Posterior cingulate gyrus (tissue), 11 donors: ENCODE results near the gene SLC38A8.

Source experiments
- DNase-seq, 10 donors: peaks; one replicate each; pipeline versions ENCODE4 v3.0.0 to v3.0.0-alpha.2; 2020 to 2021; ENCODE audit warnings: mixed read lengths in 3 of 10
- intact Hi-C: fragments of 100-400 bp; cut with DNase I; formaldehyde crosslinking; loops from one replicate; pipeline ENCODE4 v1.15.1; 2023

The SLC38A8 gene

GRCh38 chr16:84007965-84008364 is 34.6 kb downstream of the SLC38A8 start:
- DNase-seq, result no peak
- intact Hi-C loops, result no loop called here

- no peak for DNase-seq
- intact Hi-C loops, result no loop called here
These were observed 35.1 kb downstream of the SLC38A8 start for GRCh38 chr16:84007520-84007919.

GRCh38 chr16:84005391-84005790 is 37.2 kb downstream of the SLC38A8 start:
- intact Hi-C loops, result no loop called here
- DNase-seq, result no peak

GRCh38 chr16:84004442-84004841 is 38.2 kb downstream of the SLC38A8 start:
- intact Hi-C loops, result no loop called here
- DNase-seq, result no peak

DNA sequence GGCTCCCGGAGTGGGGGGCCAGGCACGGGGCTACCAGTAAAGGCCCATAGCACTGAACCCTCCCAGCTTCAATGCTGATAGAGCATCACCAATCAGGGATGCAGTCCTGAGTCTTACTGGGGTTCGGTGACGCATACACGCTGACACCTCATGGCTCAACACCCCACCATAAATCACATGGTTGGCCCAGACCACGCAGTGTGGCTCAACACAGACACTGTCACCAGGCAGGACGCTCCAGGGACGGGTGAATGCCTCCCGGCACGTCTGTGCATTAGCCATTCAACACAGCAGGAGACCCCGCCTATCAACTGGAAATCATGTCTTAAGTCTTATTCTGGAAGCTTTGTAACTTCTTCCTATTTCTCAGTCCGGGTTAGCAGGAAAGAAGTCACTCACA is 39.6 kb downstream of the SLC38A8 start:
- intact Hi-C loops, result no loop called here
- no peak for DNase-seq

DNA sequence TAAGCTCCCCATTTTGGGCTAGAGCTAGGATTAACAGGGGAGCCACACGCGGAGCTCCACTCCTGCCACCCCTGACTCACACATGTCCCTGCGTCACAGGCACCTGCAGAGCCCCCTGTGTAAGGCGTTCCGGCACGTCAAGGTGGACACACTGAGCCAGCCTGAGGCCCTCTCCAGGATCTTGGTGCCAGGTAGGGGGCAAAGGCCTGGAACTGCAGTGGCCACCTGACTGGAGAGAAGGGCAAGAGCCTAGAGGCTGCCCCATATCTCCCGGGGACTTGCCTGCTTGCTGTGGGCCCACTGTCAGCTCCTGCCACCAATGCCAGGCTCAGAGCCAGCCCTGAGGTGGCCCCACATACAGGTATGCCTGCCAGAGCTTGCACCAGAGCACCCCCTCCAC is 40.9 kb downstream of the SLC38A8 start:
- intact Hi-C loops, result no loop called here
- no peak for DNase-seq

- intact Hi-C loops, result no loop called here
- no peak for DNase-seq
These were observed 41.5 kb downstream of the SLC38A8 start for GRCh38 chr16:84000989-84001642.

- intact Hi-C loops, result no loop called here
- DNase-seq, result no peak
These were observed 44.5 kb downstream of the SLC38A8 start for GRCh38 chr16:83998091-83998490.

DNA sequence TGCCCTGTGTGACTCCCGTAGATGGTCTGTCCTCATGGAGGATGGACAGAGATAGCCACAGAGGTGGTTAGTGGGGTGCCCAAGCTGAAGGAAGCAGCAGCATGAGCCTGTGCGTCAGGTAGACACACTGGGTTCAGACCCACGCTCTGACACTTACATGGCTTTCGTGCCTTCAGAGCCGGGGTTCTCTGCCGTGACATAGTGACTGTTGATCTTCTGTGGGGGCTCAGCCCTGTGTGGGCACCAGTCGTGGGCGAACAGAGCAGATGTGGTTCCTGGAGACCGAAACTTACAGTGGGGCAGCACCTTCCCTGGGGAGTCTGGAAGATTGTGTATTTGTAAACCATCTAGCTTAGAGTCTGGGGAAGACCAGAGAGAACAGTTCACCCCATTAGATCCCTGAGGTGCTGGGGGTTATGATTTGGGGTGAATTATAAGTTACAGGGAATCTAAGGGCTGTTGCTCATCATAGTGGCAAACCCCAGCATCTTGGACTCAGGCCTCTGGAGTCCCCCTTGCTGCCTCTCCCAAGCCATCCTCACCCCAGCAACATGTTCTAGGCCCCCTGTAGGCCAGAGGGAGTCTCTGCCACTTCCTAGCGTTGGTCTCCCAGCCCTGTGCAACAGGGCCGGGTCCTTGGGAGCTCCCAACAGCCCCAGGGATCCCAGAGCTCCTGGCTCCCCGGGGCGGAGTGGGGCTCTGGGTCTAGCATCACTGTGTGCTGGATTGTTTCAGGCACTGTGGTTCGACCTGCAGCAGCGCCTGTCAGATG is 45.9 kb downstream of the SLC38A8 start:
- DNase-seq, result peak in 1 of 10 donors; percentile 49
- intact Hi-C loops, result no loop called here

- peak in 9 of 10 donors; percentile 17 to 96 (median 70) for DNase-seq
- intact Hi-C loops, result no loop called here
These were observed 46.8 kb downstream of the SLC38A8 start for GRCh38 chr16:83995754-83996153.

- DNase-seq, result peak in 1 of 10 donors; percentile 75
- intact Hi-C loops, result no loop called here
These were observed 47.9 kb downstream of the SLC38A8 start for GRCh38 chr16:83994703-83995102.

- intact Hi-C loops, result no loop called here
- DNase-seq, result peak in 1 of 10 donors; percentile 64
These were observed 48.5 kb downstream of the SLC38A8 start for GRCh38 chr16:83994087-83994486.

GRCh38 chr16:83992624-83993023 is 50.0 kb downstream of the SLC38A8 start:
- DNase-seq, result peak in 5 of 10 donors; percentile 31 to 85 (median 48)
- intact Hi-C loops, result no loop called here

GRCh38 chr16:83990492-83990891 is 52.1 kb downstream of the SLC38A8 start:
- DNase-seq, result no peak
- intact Hi-C loops, result no loop called here

- intact Hi-C loops, result no loop called here
- DNase-seq, result no peak
These were observed 53.3 kb downstream of the SLC38A8 start for GRCh38 chr16:83989300-83989699.

- intact Hi-C loops, result no loop called here
These were observed 59.1 kb downstream of the SLC38A8 start for GRCh38 chr16:83983491-83983890.

GRCh38 chr16:83981799-83982198 is 60.8 kb downstream of the SLC38A8 start:
- intact Hi-C loops, result no loop called here
- no peak for DNase-seq

More at GRCh38 chr16:83983491-83983890, 59.1 kb downstream of the SLC38A8 start:
- DNase-seq, result no peak

DNA sequence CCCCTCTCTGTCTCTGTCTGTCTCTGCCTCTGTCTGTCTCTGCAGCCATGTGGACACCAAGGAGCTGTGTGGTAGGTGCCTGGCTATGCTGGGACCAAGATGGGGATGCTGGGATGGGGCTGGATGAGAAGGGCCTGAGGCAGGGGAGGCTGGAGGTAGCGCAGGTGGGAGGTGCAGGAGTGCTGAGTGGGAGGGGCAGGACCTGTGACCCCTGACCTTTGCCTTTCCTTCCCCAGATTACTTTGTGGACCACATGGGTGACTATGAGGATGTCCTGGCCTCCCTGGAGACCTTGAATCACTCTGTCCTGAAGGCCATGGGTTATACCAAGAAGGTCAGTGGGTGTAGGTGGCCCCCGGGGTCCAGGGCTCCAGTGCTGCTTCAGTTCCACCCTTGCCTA is 61.8 kb downstream of the SLC38A8 start:
- intact Hi-C loops, result no loop called here
- DNase-seq, result peak in 1 of 10 donors; percentile 44

DNA sequence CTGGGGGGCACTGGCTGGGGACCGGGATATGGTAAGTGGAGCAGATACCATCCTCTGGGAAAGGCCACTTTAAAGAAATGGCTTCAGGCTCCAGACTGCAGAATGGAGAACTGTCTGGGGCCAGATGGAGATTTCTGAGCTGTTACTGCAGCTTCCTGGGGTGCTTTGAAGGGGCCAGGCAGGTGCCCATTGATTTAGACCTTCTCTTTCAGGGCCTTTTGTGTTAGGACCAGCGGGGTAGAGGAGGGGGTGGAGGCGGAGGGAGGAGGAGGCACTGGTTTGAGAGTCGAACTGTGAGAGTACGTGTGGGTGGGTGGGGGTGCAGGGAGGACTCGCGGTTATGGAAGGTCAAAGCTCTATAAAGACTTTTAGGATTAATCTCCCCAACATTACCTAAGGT is 63.2 kb downstream of the SLC38A8 start:
- intact Hi-C loops, result no loop called here

DNA sequence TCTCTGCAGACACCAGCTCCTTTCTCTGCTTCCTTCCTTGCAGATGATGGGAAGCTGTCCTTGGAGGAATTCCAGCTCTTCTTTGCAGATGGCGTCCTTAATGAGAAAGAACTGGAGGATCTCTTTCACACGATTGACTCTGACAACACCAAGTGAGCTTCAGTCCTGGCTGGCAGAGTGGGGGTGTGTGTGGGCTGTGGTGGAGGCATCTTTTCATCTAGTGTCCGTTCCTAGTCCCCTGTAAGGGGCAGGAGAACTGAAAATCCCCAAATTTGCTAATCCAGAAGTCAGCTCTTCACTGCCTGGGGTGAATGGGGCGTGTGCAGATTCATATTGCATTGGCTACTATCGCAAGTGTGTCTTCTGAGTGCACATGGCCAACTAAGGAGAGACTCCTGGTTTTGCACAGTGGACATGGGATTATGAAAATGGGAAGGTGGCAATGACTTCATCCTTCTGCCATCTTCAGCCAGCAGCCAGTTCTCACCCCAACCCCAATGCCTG is 64.1 kb downstream of the SLC38A8 start:
- intact Hi-C loops, result no loop called here
- DNase-seq, result peak in 2 of 10 donors; percentile 53 to 66

More for the DNA sequence above, 63.2 kb downstream of the SLC38A8 start:
- peak in 2 of 10 donors; percentile 7 to 15 for DNase-seq

DNA sequence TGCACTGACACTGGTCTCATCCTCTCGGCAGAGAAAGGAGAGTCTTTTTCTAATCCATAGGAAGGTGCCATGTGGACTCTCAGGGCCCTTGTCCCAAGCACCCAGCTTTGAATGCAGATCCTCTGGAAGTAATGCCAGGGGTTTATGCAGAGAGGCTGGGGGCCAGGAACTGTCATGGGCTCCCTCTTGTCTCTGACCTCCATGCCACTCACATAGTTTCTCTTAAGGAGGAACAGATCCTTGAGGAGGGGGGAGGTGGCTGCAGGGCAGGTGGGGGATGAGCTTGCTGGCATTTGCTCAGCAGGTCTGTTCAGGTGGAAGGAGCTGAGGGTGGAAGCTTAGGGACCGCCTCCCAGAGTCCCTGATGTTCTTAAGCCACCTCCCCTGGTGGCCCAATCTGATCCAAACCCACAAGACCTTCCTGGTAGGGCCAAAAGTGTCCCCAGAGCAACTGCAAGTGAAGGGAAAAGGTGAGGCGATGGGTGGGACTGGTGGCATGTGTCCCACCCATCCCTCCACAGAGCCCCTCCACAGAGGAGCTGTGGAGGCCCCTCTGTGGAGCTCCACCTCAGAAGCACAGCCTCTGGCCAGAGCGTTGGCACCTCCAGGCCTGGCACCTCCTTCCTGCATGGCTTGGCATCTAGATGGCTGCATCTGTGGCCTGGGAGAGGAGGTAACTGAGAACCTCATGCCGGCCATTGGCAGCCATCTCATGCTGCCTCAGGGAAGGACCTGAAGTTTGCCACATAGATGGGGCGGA is 65.4 kb downstream of the SLC38A8 start:
- intact Hi-C loops, result no loop called here
- peak in 3 of 10 donors; percentile 37 to 61 (median 59) for DNase-seq
